H9 (cell line): ENCODE results near the gene PPP1CA. TPM values are rescaled to one million over a fixed set of nuclear protein-coding genes. Genes with fewer than 3 reads are reported as not detected.

Source experiments
- DNase-seq: peaks from one replicate; pipeline ENCODE4 v3.0.0-alpha.2; 2017
- H2AFZ ChIP-seq: one replicate; pipeline ENCODE4 v1.6.1; 2013; ENCODE audit warnings: mild to moderate bottlenecking, low read length, control low read depth, moderate library complexity
- H2AK5ac ChIP-seq: 2 replicates; pipeline ENCODE4 v1.6.1; 2013; ENCODE audit warnings: low read length, control low read depth, mixed read lengths; ENCODE audit not compliant: insufficient read length
- H2BK120ac ChIP-seq: one replicate; pipeline ENCODE4 v1.6.1; 2013; ENCODE audit warnings: low read depth, mild to moderate bottlenecking, low read length, control low read depth, inconsistent platforms; ENCODE audit not compliant: poor library complexity, severe bottlenecking
- H2BK12ac ChIP-seq: 2 replicates; pipeline ENCODE4 v1.6.1; 2013; ENCODE audit warnings: low read length, control low read depth, mixed read lengths, low read depth; ENCODE audit not compliant: insufficient read length
- H2BK15ac ChIP-seq: 2 replicates; pipeline ENCODE4 v1.6.1; 2013; ENCODE audit warnings: low read depth, low read length, control low read depth
- H2BK20ac ChIP-seq: one replicate; pipeline ENCODE4 v1.6.1; 2013; ENCODE audit warnings: low read depth, mild to moderate bottlenecking, low read length, control low read depth, inconsistent platforms; ENCODE audit not compliant: poor library complexity, severe bottlenecking
- H2BK5ac ChIP-seq: 2 replicates; pipeline ENCODE4 v1.6.1; 2013; ENCODE audit warnings: low read length, control low read depth, mixed read lengths; ENCODE audit not compliant: insufficient read length
- H3K14ac ChIP-seq: 2 replicates; pipeline ENCODE4 v1.6.1; 2013; ENCODE audit warnings: low read length, control low read depth; ENCODE audit not compliant: insufficient read depth
- H3K18ac ChIP-seq: 2 replicates; pipeline ENCODE4 v1.6.1; 2013; ENCODE audit warnings: low read depth, mild to moderate bottlenecking, mixed read lengths, low read length, control low read depth; ENCODE audit not compliant: insufficient read length
- H3K23ac ChIP-seq: 2 replicates; pipeline ENCODE4 v1.6.1; 2013; ENCODE audit warnings: low read length, control low read depth, mixed read lengths, low read depth; ENCODE audit not compliant: insufficient read length
- H3K23me2 ChIP-seq: 2 replicates; pipeline ENCODE4 v1.6.1; 2013; ENCODE audit warnings: low read depth, mild to moderate bottlenecking, mixed read lengths, low read length, control low read depth; ENCODE audit not compliant: insufficient read length, poor library complexity, severe bottlenecking
- H3K27ac ChIP-seq: 2 replicates; pipeline ENCODE4 v1.5.1; 2013; ENCODE audit warnings: low read length, control low read depth, mixed read lengths, low read depth; ENCODE audit not compliant: insufficient read length
- H3K27me3 ChIP-seq: 2 replicates; pipeline ENCODE4 v1.6.1; 2013; ENCODE audit warnings: low read length, control low read depth, inconsistent platforms; ENCODE audit not compliant: insufficient read depth
- H3K4ac ChIP-seq: 2 replicates; pipeline ENCODE4 v1.6.1; 2013; ENCODE audit warnings: low read depth, mild to moderate bottlenecking, control low read depth, inconsistent platforms, low read length, moderate library complexity
- H3K4me1 ChIP-seq: 2 replicates; pipeline ENCODE4 v1.6.1; 2013; ENCODE audit warnings: low read length, control low read depth, inconsistent platforms; ENCODE audit not compliant: insufficient read depth
- H3K4me2 ChIP-seq: 2 replicates; pipeline ENCODE4 v1.6.1; 2013; ENCODE audit warnings: low read length, control low read depth, mixed read lengths; ENCODE audit not compliant: insufficient read length, insufficient read depth
- H3K56ac ChIP-seq: 2 replicates; pipeline ENCODE4 v1.6.1; 2013; ENCODE audit warnings: low read depth, mild to moderate bottlenecking, mixed read lengths, low read length, control low read depth; ENCODE audit not compliant: insufficient read length
- H3K79me1 ChIP-seq: 2 replicates; pipeline ENCODE4 v1.6.1; 2013; ENCODE audit warnings: low read depth, mild to moderate bottlenecking, moderate library complexity, low read length, control low read depth, inconsistent platforms; ENCODE audit not compliant: insufficient read depth, poor library complexity, severe bottlenecking
- H3K79me2 ChIP-seq: 2 replicates; pipeline ENCODE4 v1.6.1; 2013; ENCODE audit warnings: low read length, control low read depth, inconsistent platforms; ENCODE audit not compliant: insufficient read depth
- H3K9ac ChIP-seq: 2 replicates; pipeline ENCODE4 v1.6.1; 2013; ENCODE audit warnings: low read length, control low read depth, mixed read lengths; ENCODE audit not compliant: insufficient read length; ENCODE audit errors: extremely low read depth
- H3K9me3 ChIP-seq: one replicate; pipeline ENCODE4 v1.6.1; 2013; ENCODE audit warnings: low read depth, low read length, inconsistent platforms; ENCODE audit not compliant: control insufficient read depth
- H3T11ph ChIP-seq: one replicate; pipeline ENCODE4 v1.6.1; 2013; ENCODE audit warnings: mild to moderate bottlenecking, low read length, control low read depth, inconsistent platforms
- H4K20me1 ChIP-seq: one replicate; pipeline ENCODE4 v1.6.1; 2013; ENCODE audit not compliant: control insufficient read depth, insufficient read length, insufficient read depth
- H4K5ac ChIP-seq: 2 replicates; pipeline ENCODE4 v1.6.1; 2013; ENCODE audit warnings: low read depth, mild to moderate bottlenecking, mixed read lengths, low read length, control low read depth; ENCODE audit not compliant: insufficient read length
- H4K8ac ChIP-seq: replicated peaks from 2 replicates; pipeline ENCODE4 v1.6.1; 2013; ENCODE audit warnings: low read length, control low read depth, mixed read lengths, low read depth; ENCODE audit not compliant: insufficient read length
- H4K91ac ChIP-seq: 2 replicates; pipeline ENCODE4 v1.6.1; 2013; ENCODE audit warnings: low read depth, mild to moderate bottlenecking, moderate library complexity, mixed read lengths, low read length, control low read depth; ENCODE audit not compliant: insufficient read length
- H3K27ac Mint-ChIP-seq, 3 experiments: 2 replicates in 2 of 3; 3 replicates in 1 of 3; pipeline ENCODE4 v1.8.0; 2020 to 2021; ENCODE audit warnings: mixed read lengths in 3 of 3, mild to moderate bottlenecking in 1 of 3, moderate library complexity in 1 of 3
- H3K27me3 Mint-ChIP-seq: 2 replicates; pipeline ENCODE4 v1.8.0; 2021; ENCODE audit warnings: low read depth, mild to moderate bottlenecking, moderate library complexity, mixed read lengths
- H3K36me3 Mint-ChIP-seq, 3 experiments: 2 replicates in 2 of 3; 3 replicates in 1 of 3; pipeline ENCODE4 v1.8.0; 2020 to 2021; ENCODE audit warnings: low read depth in 3 of 3, mixed read lengths in 3 of 3; ENCODE audit not compliant: insufficient read depth in 1 of 3
- H3K4me1 Mint-ChIP-seq, 2 experiments: 2 replicates each; pipeline ENCODE4 v1.8.0; 2020; ENCODE audit warnings: mixed read lengths in 2 of 2
- H3K4me3 Mint-ChIP-seq, 2 experiments: 2 replicates in 1 of 2; 3 replicates in 1 of 2; pipeline ENCODE4 v1.8.0; 2020 to 2021; ENCODE audit warnings: mild to moderate bottlenecking in 2 of 2, mixed read lengths in 2 of 2, moderate library complexity in 1 of 2
- H3K9me3 Mint-ChIP-seq, 2 experiments: 2 replicates in 1 of 2; 3 replicates in 1 of 2; pipeline ENCODE4 v1.8.0; 2020; ENCODE audit warnings: mild to moderate bottlenecking in 2 of 2, mixed read lengths in 2 of 2, moderate library complexity in 1 of 2
- WGBS: extraction: QIAGEN DNeasy Blood & Tissue Kit; methylation state at CpG from one replicate; pipeline ENCODE4 v1.1.7; 2013; ENCODE audit warnings: missing lambda C conversion rate, low lambda C conversion rate, mixed read lengths; ENCODE audit not compliant: insufficient read length; ENCODE audit errors: extremely low coverage; 5-methylcytosine and 5-hydroxymethylcytosine counted together
- total RNA-seq: library from RNA; stranded (reverse); gene quantifications from 2 replicates; pipeline ENCODE4 v1.2.1, GENCODE V29; 2021
- TF ChIP-seq, protein P1 (sequence below): fragments of 200-600 bp; sonication (generic); conservative IDR thresholded peaks from 3 replicates; pipeline ENCODE4 v1.8.0; 2021; ENCODE audit warnings: antibody characterized with exemption, mild to moderate bottlenecking

PPP1CA gene
- total RNA-seq, 1 experiment from 2014 or later: 205 TPM

DNA sequence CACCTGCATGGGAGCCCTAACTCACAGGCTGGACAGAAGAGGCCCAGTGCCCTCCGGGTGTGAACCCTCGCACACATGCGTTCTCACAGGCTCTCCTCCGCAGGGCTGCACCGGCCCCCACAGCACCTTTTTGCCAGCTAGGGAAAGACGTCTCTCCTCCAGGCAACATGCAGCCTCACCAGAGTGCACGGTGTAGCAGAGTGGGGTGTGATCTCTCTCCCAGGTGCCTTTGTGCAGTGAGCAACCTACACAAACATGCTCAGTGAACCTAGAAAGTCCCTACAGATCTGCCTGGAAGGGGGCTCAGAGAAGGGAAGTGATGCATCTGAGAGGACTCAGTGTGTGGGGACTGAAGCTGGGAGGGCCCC, 10.1 kb upstream of the PPP1CA start:
- no peak overlapping the region for H2BK20ac ChIP-seq
- H3K23me2 ChIP-seq: no peaks in the 10 kb centered on the region
- H2AK5ac ChIP-seq: no peak overlapping the region
- Mint-ChIP-seq H3K4me1 (peaks cover 23 to 38% of the 10 kb centered on the region in 2 experiments), H3K27me3 (peaks cover 50% of the 10 kb centered on the region), H3K27ac (no peak overlapping the region), H3K9me3 (no peaks in the 10 kb centered on the region; a peak in 1 of 5 replicates), H3K4me3 (no peak overlapping the region), H3K36me3 (no peaks in the 10 kb centered on the region)
- no peak overlapping the region for H2BK5ac ChIP-seq
- H3K14ac ChIP-seq: no peak overlapping the region
- H3K27me3 ChIP-seq: no peaks in the 10 kb centered on the region
- H4K8ac ChIP-seq: no peak overlapping the region
- WGBS: no CpG with 5 or more reads among the region's 7 CpGs
- no peaks in the 10 kb centered on the region for H3K4me1 ChIP-seq
- H3K23ac ChIP-seq: no peak overlapping the region
- no peak overlapping the region for H3K56ac ChIP-seq
- no peaks in the 10 kb centered on the region for H3K79me1 ChIP-seq
- H2BK15ac ChIP-seq: no peak overlapping the region
- H3K9me3 ChIP-seq: no peaks in the 10 kb centered on the region
- H3K79me2 ChIP-seq: no peaks in the 10 kb centered on the region
- no peak overlapping the region for H2AFZ ChIP-seq
- H3K27ac ChIP-seq: no peak overlapping the region
- H4K20me1 ChIP-seq: no peaks in the 10 kb centered on the region
- H3K4ac ChIP-seq: no peak overlapping the region
- no peak overlapping the region for H3K18ac ChIP-seq
- H3K4me2 ChIP-seq: no peak overlapping the region
- no peak overlapping the region for H2BK120ac ChIP-seq
- H3K9ac ChIP-seq: no peak overlapping the region
- TF ChIP-seq, protein P1, sequence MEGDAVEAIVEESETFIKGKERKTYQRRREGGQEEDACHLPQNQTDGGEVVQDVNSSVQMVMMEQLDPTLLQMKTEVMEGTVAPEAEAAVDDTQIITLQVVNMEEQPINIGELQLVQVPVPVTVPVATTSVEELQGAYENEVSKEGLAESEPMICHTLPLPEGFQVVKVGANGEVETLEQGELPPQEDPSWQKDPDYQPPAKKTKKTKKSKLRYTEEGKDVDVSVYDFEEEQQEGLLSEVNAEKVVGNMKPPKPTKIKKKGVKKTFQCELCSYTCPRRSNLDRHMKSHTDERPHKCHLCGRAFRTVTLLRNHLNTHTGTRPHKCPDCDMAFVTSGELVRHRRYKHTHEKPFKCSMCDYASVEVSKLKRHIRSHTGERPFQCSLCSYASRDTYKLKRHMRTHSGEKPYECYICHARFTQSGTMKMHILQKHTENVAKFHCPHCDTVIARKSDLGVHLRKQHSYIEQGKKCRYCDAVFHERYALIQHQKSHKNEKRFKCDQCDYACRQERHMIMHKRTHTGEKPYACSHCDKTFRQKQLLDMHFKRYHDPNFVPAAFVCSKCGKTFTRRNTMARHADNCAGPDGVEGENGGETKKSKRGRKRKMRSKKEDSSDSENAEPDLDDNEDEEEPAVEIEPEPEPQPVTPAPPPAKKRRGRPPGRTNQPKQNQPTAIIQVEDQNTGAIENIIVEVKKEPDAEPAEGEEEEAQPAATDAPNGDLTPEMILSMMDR: no peak
- H3T11ph ChIP-seq: no peak overlapping the region
- no peak overlapping the region for H4K5ac ChIP-seq
- no peak overlapping the region for H4K91ac ChIP-seq
- no peak overlapping the region for H2BK12ac ChIP-seq
- DNase-seq: no peak
